22Rv1 (cell line): Measurements from ENCODE around the gene NRG3.

Source experiments
- CTCF ChIP-seq: fragments of 450-650 bp; IDR thresholded peaks from 2 replicates; pipeline ENCODE4 v1.5.1; 2017; ENCODE audit warnings: mild to moderate bottlenecking
- ZFX ChIP-seq: fragments of 450-650 bp; IDR thresholded peaks from 2 replicates; pipeline ENCODE4 v1.6.1; 2017; ENCODE audit warnings: antibody characterized with exemption, borderline replicate concordance

GRCh38 chr10:82544377-82544776 lies 669.4 kb downstream of the NRG3 start:
- TF ChIP-seq CTCF (no peak), ZFX (no peak)
